ENCODE measurements around the gene AFF2.

Gene AFF2

GRCh38 chrX:148836741-148837140, 336.3 kb downstream of the AFF2 start:
- Histone ChIP-seq H3K4me3 (ENCODE audit: low read length) (no peak overlapping the region), H3K27me3 (ENCODE audit: control insufficient read depth, insufficient read depth, low read length) (no peaks in the 10 kb centered on the region), H3K9ac (ENCODE audit: low read length) (no peak overlapping the region), H3K36me3 (ENCODE audit: control insufficient read depth, insufficient read depth, low read length) (no peaks in the 10 kb centered on the region), H3K9me3 (ENCODE audit: control insufficient read depth, low read length) (no peaks in the 10 kb centered on the region), H3K4me1 (ENCODE audit: control insufficient read depth, insufficient read depth, low read length) (no peaks in the 10 kb centered on the region)

DNA sequence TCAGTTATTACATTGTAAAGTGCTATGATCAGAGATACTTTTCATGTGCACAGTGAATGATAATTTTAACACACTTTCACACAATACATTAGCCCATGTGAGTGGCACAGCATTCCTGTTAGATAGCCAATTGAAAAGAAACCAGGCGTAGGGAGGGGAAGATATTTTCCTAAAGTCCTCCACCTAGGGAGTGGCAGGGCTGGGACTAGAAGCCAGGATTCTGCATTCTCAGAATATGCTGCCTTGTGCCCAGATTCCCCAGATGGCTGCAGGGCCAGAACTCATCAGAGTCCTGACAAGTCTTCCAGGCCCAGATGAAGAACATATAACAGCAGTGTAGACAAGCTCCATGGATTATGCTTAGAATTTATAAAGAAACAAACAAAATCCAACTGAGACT, 350.2 kb downstream of the AFF2 start:
- no peaks in the 10 kb centered on the region for H3K27me3 ChIP-seq (ENCODE audit: control insufficient read depth, insufficient read depth, low read length)
- H3K4me3 ChIP-seq (ENCODE audit: low read length) = no peak overlapping the region
- H3K9me3 ChIP-seq (ENCODE audit: control insufficient read depth, low read length) = no peaks in the 10 kb centered on the region
- H3K9ac ChIP-seq (ENCODE audit: low read length) = no peak overlapping the region
- no peaks in the 10 kb centered on the region for H3K4me1 ChIP-seq (ENCODE audit: control insufficient read depth, insufficient read depth, low read length)
- H3K36me3 ChIP-seq (ENCODE audit: control insufficient read depth, insufficient read depth, low read length) = no peaks in the 10 kb centered on the region

GRCh38 chrX:148854306-148854705, 353.9 kb downstream of the AFF2 start:
- Histone ChIP-seq H3K9ac (ENCODE audit: low read length) (no peak overlapping the region), H3K9me3 (ENCODE audit: control insufficient read depth, low read length) (no peaks in the 10 kb centered on the region), H3K36me3 (ENCODE audit: control insufficient read depth, insufficient read depth, low read length) (no peaks in the 10 kb centered on the region), H3K4me3 (ENCODE audit: low read length) (no peak overlapping the region), H3K4me1 (ENCODE audit: control insufficient read depth, insufficient read depth, low read length) (no peaks in the 10 kb centered on the region), H3K27me3 (ENCODE audit: control insufficient read depth, insufficient read depth, low read length) (no peaks in the 10 kb centered on the region)

DNA sequence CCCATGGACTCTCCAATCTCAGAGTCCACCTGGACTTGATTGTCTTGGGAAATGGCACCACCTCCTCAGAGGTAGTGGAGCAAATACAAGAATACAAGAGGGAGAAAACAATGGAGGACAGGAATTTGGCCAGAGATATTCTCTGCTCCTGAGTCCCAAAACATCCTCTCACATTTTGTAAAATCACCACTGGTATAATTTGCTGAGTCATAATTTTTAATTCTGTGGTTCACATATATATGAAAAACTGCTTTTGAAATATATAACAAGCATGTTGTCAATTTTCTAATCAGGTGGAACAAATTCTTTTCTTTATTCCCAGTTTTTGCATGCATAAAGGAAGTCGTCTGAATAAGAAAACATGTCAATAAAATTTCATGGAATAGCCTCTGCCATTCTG, 356.1 kb downstream of the AFF2 start:
- Histone ChIP-seq H3K9me3 (ENCODE audit: control insufficient read depth, low read length) (no peaks in the 10 kb centered on the region), H3K9ac (ENCODE audit: low read length) (no peak overlapping the region), H3K36me3 (ENCODE audit: control insufficient read depth, insufficient read depth, low read length) (no peaks in the 10 kb centered on the region), H3K4me1 (ENCODE audit: control insufficient read depth, insufficient read depth, low read length) (no peaks in the 10 kb centered on the region), H3K27me3 (ENCODE audit: control insufficient read depth, insufficient read depth, low read length) (no peaks in the 10 kb centered on the region), H3K4me3 (ENCODE audit: low read length) (no peak overlapping the region)

DNA sequence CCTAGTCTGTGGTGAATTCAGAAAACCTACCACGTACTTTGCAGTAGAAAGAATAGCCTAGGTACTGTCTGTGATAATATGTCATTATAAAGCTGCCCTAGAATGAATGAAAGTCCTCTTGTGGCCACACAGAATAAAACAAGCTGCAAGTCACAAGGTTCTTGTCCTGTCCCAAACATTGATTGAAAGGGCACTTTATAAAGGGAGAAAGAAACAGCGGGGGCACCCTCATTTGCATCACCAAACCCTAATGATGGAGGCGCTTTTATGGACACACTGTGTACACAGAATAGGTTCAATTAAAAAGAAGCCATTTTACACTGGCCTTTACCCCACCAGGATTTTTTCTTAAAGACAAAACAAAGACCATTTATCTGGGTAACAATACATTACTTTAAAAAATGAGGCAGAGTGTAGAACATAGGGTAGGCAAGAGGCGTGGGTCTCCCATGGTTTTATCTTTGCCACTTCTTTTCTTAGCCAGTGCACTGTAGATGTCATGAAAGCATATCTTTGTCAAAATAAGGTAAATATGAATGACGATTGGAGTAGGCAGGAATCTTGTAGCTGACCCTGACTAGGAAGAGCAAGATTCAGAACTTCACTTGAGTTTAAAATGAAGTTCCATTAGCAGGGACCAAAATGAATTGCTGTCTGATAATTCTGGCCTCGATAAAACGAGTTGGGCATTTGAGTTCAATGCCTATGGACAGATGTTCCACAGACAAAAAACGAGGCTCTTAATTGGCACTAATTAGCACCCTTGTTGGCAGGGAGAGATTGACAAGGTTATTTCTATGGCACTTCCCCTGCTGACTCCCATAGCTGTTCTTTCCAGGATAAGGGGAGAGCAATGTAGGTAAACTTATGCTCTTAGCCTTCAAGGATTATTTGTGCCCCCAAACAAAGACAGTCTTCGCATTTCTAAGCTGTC, 365.1 kb downstream of the AFF2 start:
- H3K9ac ChIP-seq (ENCODE audit: low read length) = no peak overlapping the region
- no peaks in the 10 kb centered on the region for H3K9me3 ChIP-seq (ENCODE audit: control insufficient read depth, low read length)
- H3K4me3 ChIP-seq (ENCODE audit: low read length) = no peak overlapping the region
- no peaks in the 10 kb centered on the region for H3K4me1 ChIP-seq (ENCODE audit: control insufficient read depth, insufficient read depth, low read length)
- H3K36me3 ChIP-seq (ENCODE audit: control insufficient read depth, insufficient read depth, low read length) = no peaks in the 10 kb centered on the region
- H3K27me3 ChIP-seq (ENCODE audit: control insufficient read depth, insufficient read depth, low read length) = no peaks in the 10 kb centered on the region

DNA sequence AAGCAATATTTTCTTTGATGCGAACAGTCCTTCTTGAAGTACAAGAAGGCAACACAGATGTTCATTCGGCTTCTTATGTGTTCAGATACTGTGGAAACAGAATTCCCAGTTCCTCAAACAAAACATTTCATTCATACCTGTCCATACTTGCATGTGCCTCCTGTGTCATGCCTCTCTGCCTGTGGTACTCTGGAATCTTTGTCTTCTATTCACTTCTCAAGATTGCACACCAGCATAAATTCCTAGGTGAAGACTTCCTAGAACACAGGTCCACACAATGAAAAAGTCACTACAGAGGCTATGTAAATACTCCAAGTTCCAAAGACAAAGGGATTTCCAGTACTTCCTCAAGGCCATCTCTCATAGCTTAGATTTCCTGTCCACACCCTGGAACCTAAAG, 367.2 kb downstream of the AFF2 start:
- Histone ChIP-seq H3K36me3 (ENCODE audit: control insufficient read depth, insufficient read depth, low read length) (no peaks in the 10 kb centered on the region), H3K4me1 (ENCODE audit: control insufficient read depth, insufficient read depth, low read length) (no peaks in the 10 kb centered on the region), H3K4me3 (ENCODE audit: low read length) (no peak overlapping the region), H3K27me3 (ENCODE audit: control insufficient read depth, insufficient read depth, low read length) (no peaks in the 10 kb centered on the region), H3K9ac (ENCODE audit: low read length) (no peak overlapping the region), H3K9me3 (ENCODE audit: control insufficient read depth, low read length) (no peaks in the 10 kb centered on the region)

DNA sequence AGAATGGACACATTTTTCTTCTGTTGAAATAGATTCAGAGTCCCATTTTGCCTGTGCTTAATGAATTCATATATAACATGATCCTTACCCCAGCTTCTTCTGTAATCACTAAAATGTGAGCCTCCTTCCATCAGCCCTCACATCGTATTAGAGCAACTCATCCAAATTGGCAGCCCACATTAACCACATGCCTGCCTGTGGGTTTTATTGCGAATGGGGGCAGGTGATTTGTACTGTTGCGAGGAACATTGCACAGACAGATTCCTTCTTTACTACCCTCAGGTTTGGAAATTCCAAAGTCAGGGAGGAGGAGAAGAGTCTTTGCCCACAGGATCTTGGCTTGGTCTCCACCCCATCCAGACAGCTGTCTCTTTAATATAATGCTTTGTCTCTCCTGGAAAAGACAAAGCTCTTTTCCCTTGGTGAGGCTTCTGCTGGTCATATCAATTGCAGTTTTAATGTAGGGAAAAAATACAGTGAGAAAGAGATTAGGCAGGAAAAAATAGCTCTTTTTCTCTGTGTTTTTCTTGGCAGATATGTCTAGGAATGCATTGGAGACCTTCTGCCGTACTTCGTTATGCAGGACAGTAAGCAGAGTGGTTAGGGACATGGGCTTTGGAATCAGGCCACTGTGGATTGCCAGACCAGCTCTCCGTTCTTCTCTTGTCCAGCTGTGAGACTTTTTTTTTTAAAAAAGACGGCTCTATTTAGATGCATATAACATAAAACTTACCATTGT, 371.2 kb downstream of the AFF2 start:
- Histone ChIP-seq H3K36me3 (ENCODE audit: control insufficient read depth, insufficient read depth, low read length) (no peaks in the 10 kb centered on the region), H3K4me3 (ENCODE audit: low read length) (no peak overlapping the region), H3K9ac (ENCODE audit: low read length) (no peak overlapping the region), H3K9me3 (ENCODE audit: control insufficient read depth, low read length) (no peaks in the 10 kb centered on the region), H3K4me1 (ENCODE audit: control insufficient read depth, insufficient read depth, low read length) (no peaks in the 10 kb centered on the region), H3K27me3 (ENCODE audit: control insufficient read depth, insufficient read depth, low read length) (no peaks in the 10 kb centered on the region)

- H3K36me3 ChIP-seq (ENCODE audit: control insufficient read depth, insufficient read depth, low read length) = no peaks in the 10 kb centered on the region
- H3K4me3 ChIP-seq (ENCODE audit: low read length) = no peak overlapping the region
- no peak overlapping the region for H3K9ac ChIP-seq (ENCODE audit: low read length)
- no peaks in the 10 kb centered on the region for H3K9me3 ChIP-seq (ENCODE audit: control insufficient read depth, low read length)
- H3K4me1 ChIP-seq (ENCODE audit: control insufficient read depth, insufficient read depth, low read length) = no peaks in the 10 kb centered on the region
- no peaks in the 10 kb centered on the region for H3K27me3 ChIP-seq (ENCODE audit: control insufficient read depth, insufficient read depth, low read length)
Observed at GRCh38 chrX:148872161-148872535, 371.7 kb downstream of the AFF2 start.

- Histone ChIP-seq H3K4me3 (ENCODE audit: low read length) (no peak overlapping the region), H3K27me3 (ENCODE audit: control insufficient read depth, insufficient read depth, low read length) (no peaks in the 10 kb centered on the region), H3K4me1 (ENCODE audit: control insufficient read depth, insufficient read depth, low read length) (no peaks in the 10 kb centered on the region), H3K36me3 (ENCODE audit: control insufficient read depth, insufficient read depth, low read length) (no peaks in the 10 kb centered on the region), H3K9me3 (ENCODE audit: control insufficient read depth, low read length) (no peaks in the 10 kb centered on the region), H3K9ac (ENCODE audit: low read length) (no peak overlapping the region)
Observed at GRCh38 chrX:148872881-148873280, 372.5 kb downstream of the AFF2 start.

GRCh38 chrX:148874636-148875246, 374.3 kb downstream of the AFF2 start:
- H3K27me3 ChIP-seq (ENCODE audit: control insufficient read depth, insufficient read depth, low read length) = no peaks in the 10 kb centered on the region
- no peak overlapping the region for H3K4me3 ChIP-seq (ENCODE audit: low read length)
- no peaks in the 10 kb centered on the region for H3K36me3 ChIP-seq (ENCODE audit: control insufficient read depth, insufficient read depth, low read length)
- no peak overlapping the region for H3K9ac ChIP-seq (ENCODE audit: low read length)
- H3K9me3 ChIP-seq (ENCODE audit: control insufficient read depth, low read length) = no peaks in the 10 kb centered on the region
- H3K4me1 ChIP-seq (ENCODE audit: control insufficient read depth, insufficient read depth, low read length) = no peaks in the 10 kb centered on the region

- Histone ChIP-seq H3K9ac (ENCODE audit: low read length) (no peak overlapping the region), H3K9me3 (ENCODE audit: control insufficient read depth, low read length) (no peaks in the 10 kb centered on the region), H3K4me1 (ENCODE audit: control insufficient read depth, insufficient read depth, low read length) (no peaks in the 10 kb centered on the region), H3K36me3 (ENCODE audit: control insufficient read depth, insufficient read depth, low read length) (no peaks in the 10 kb centered on the region), H3K4me3 (ENCODE audit: low read length) (no peak overlapping the region), H3K27me3 (ENCODE audit: control insufficient read depth, insufficient read depth, low read length) (no peaks in the 10 kb centered on the region)
Observed at GRCh38 chrX:148878371-148878770, 378.0 kb downstream of the AFF2 start.

- Histone ChIP-seq H3K27me3 (ENCODE audit: control insufficient read depth, insufficient read depth, low read length) (no peaks in the 10 kb centered on the region), H3K9me3 (ENCODE audit: control insufficient read depth, low read length) (no peaks in the 10 kb centered on the region), H3K4me1 (ENCODE audit: control insufficient read depth, insufficient read depth, low read length) (no peaks in the 10 kb centered on the region), H3K4me3 (ENCODE audit: low read length) (no peak overlapping the region), H3K9ac (ENCODE audit: low read length) (no peak overlapping the region), H3K36me3 (ENCODE audit: control insufficient read depth, insufficient read depth, low read length) (no peaks in the 10 kb centered on the region)
Observed at GRCh38 chrX:148885203-148885602, 384.8 kb downstream of the AFF2 start.

Measured in mucosa of stomach (tissue), 1 donor.